Neural cell (in vitro differentiated cells): ENCODE data around the gene C1orf50. TPM values are rescaled to one million over a fixed set of nuclear protein-coding genes. Genes with fewer than 3 reads are reported as not detected.

Experiments used
- H2AFZ ChIP-seq: fragments of 200-600, 300-800 bp; sonication (generic), shearing (Covaris generic); 2 replicates; pipeline ENCODE4 v1.6.0; 2014; ENCODE audit warnings: low read depth, mild to moderate bottlenecking, antibody characterized with exemption, low read length, moderate library complexity
- H3F3A ChIP-seq: fragments of 200-600 bp; shearing (Covaris generic); 2 replicates; pipeline ENCODE4 v1.6.1; 2016; ENCODE audit warnings: mild to moderate bottlenecking, moderate library complexity, mixed read lengths, antibody characterized with exemption, low read length; ENCODE audit not compliant: insufficient read depth, poor library complexity, severe bottlenecking
- H3K27ac ChIP-seq: fragments of 200-600, 300-800 bp; sonication (generic), shearing (Covaris generic); 2 replicates; pipeline ENCODE4 v1.5.1; 2014; ENCODE audit warnings: mild to moderate bottlenecking, low read length, moderate library complexity
- H3K27me3 ChIP-seq: fragments of 300-800, 200-600 bp; sonication (generic), shearing (Covaris generic); 2 replicates; pipeline ENCODE4 v1.6.0; 2014; ENCODE audit warnings: mild to moderate bottlenecking, low read depth, low read length, moderate library complexity; ENCODE audit not compliant: insufficient read depth
- H3K36me3 ChIP-seq: fragments of 300-800, 200-600 bp; sonication (generic), shearing (Covaris generic); 2 replicates; pipeline ENCODE4 v1.5.1; 2014; ENCODE audit warnings: mild to moderate bottlenecking, antibody characterized with exemption, low read length, moderate library complexity; ENCODE audit not compliant: insufficient read depth
- H3K4me2 ChIP-seq: fragments of 300-800, 200-600 bp; sonication (generic), shearing (Covaris generic); 2 replicates; pipeline ENCODE4 v1.6.0; 2014; ENCODE audit warnings: mild to moderate bottlenecking, low read length
- H3K4me3 ChIP-seq: fragments of 300-800, 200-600 bp; sonication (generic), shearing (Covaris generic); 2 replicates; pipeline ENCODE4 v1.5.1; 2014; ENCODE audit warnings: mild to moderate bottlenecking, low read length, moderate library complexity
- H3K79me2 ChIP-seq: fragments of 200-600 bp; shearing (Covaris generic); replicated peaks from 2 replicates; pipeline ENCODE4 v1.6.0; 2014; ENCODE audit warnings: mild to moderate bottlenecking, low read length, moderate library complexity; ENCODE audit not compliant: insufficient read depth
- H3K9ac ChIP-seq: fragments of 300-800, 200-600 bp; sonication (generic), shearing (Covaris generic); 2 replicates; pipeline ENCODE4 v1.6.1; 2016; ENCODE audit warnings: mild to moderate bottlenecking, low read length, mixed read lengths
- H3K9me2 ChIP-seq: fragments of 200-600 bp; shearing (Covaris generic); 2 replicates; pipeline ENCODE4 v1.6.1; 2016; ENCODE audit warnings: mild to moderate bottlenecking, low read length, mixed read lengths; ENCODE audit not compliant: insufficient read depth
- H3K9me3 ChIP-seq: fragments of 200-600, 300-800 bp; sonication (generic), shearing (Covaris generic); 2 replicates; pipeline ENCODE4 v1.6.1; 2016; ENCODE audit warnings: mild to moderate bottlenecking, mixed run types, low read length, moderate library complexity, mixed read lengths
- H4K20me1 ChIP-seq: fragments of 200-600 bp; shearing (Covaris generic); 2 replicates; pipeline ENCODE4 v1.6.1; 2016; ENCODE audit warnings: mild to moderate bottlenecking, mixed run types; ENCODE audit not compliant: insufficient read depth
- EP300 ChIP-seq: fragments of 450-650 bp; conservative IDR thresholded peaks from 2 replicates; pipeline ENCODE4 v1.6.1; 2014; ENCODE audit warnings: antibody characterized with exemption, mild to moderate bottlenecking, moderate library complexity; ENCODE audit not compliant: poor library complexity, severe bottlenecking
- EZH2 ChIP-seq: fragments of 200-600, 300-800 bp; shearing (Covaris generic), sonication (generic); IDR thresholded peaks from 2 replicates; pipeline ENCODE4 v1.6.1; 2014; ENCODE audit warnings: antibody characterized with exemption, low read length, borderline replicate concordance, mild to moderate bottlenecking; ENCODE audit not compliant: insufficient read depth, poor library complexity, severe bottlenecking
- MXI1 ChIP-seq: fragments of 450-650 bp; conservative IDR thresholded peaks from 2 replicates; pipeline ENCODE4 v1.6.1; 2014; ENCODE audit warnings: antibody characterized with exemption, mild to moderate bottlenecking; ENCODE audit not compliant: poor library complexity, severe bottlenecking
- POLR2AphosphoS5 ChIP-seq: IDR thresholded peaks from 2 replicates; pipeline ENCODE4 v1.6.1; 2012
- RAD21 ChIP-seq: fragments of 450-650 bp; conservative IDR thresholded peaks from 2 replicates; pipeline ENCODE4 v1.6.1; 2014; ENCODE audit warnings: antibody characterized with exemption, mild to moderate bottlenecking, moderate library complexity
- SMC3 ChIP-seq: fragments of 450-650 bp; conservative IDR thresholded peaks from 2 replicates; pipeline ENCODE4 v1.6.1; 2014; ENCODE audit warnings: antibody characterized with exemption, mild to moderate bottlenecking, moderate library complexity; ENCODE audit not compliant: poor library complexity
- TAF1 ChIP-seq: IDR thresholded peaks from 2 replicates; pipeline ENCODE4 v1.6.1; 2012; ENCODE audit warnings: low read depth
- polyA plus RNA-seq: library from polyadenylated mRNA; depleted of rRNA; stranded (reverse); fragments of >200 nt; gene quantifications from 2 replicates; pipeline ENCODE4 v1.2.3, GENCODE V29; 2014
- TF ChIP-seq, protein P1 (sequence below): fragments of 450-650 bp; IDR thresholded peaks from 2 replicates; pipeline ENCODE4 v1.5.1; 2014; ENCODE audit warnings: antibody characterized with exemption, mild to moderate bottlenecking, moderate library complexity; ENCODE audit not compliant: poor library complexity, severe bottlenecking
- TF ChIP-seq, protein P2 (sequence below): IDR thresholded peaks from 2 replicates; pipeline ENCODE4 v1.6.1; 2012; ENCODE audit warnings: borderline replicate concordance

Gene C1orf50
- polyA plus RNA-seq, 1 donor from 2014 or later, result 26.7 TPM

DNA sequence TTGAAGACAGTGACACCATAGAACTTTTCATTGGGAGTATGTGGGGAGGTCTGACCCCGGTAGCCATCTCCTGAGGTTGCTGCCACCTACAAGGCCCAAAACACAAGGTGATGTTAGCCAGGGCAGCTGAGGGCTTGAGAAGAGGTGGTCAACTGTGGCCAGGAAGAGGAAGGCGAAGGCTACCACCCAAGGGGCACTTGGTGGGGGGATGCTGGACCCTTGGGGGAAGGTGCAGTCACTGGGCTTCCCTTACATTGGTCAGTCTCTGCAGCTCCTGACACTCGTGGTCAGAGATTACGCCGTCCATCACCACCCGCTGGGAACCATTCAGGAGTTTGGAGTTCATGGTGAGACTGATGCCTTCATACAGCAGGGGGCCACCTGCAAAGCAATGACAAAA, 14.8 kb upstream of the C1orf50 start:
- no peak overlapping the region for H3K9ac ChIP-seq
- H3K36me3 ChIP-seq, result peaks cover 17% of the 10 kb centered on the region
- no peaks in the 10 kb centered on the region for H3K79me2 ChIP-seq
- H3K9me3 ChIP-seq, result peaks cover 5% of the 10 kb centered on the region
- H4K20me1 ChIP-seq, result no peaks in the 10 kb centered on the region
- H3K27me3 ChIP-seq, result no peaks in the 10 kb centered on the region
- H3K27ac ChIP-seq, result no peak overlapping the region
- H2AFZ ChIP-seq, result no peak overlapping the region
- no peak overlapping the region for H3K4me3 ChIP-seq
- no peak overlapping the region for H3K4me2 ChIP-seq
- no peaks in the 10 kb centered on the region for H3K9me2 ChIP-seq
- no peaks in the 10 kb centered on the region for H3F3A ChIP-seq
- TF ChIP-seq RAD21 (no peak), MXI1 (no peak), POLR2AphosphoS5 (no peak), TAF1 (no peak), EZH2 (no peak), EP300 (no peak), SMC3 (no peak)
- TF ChIP-seq, protein P1, sequence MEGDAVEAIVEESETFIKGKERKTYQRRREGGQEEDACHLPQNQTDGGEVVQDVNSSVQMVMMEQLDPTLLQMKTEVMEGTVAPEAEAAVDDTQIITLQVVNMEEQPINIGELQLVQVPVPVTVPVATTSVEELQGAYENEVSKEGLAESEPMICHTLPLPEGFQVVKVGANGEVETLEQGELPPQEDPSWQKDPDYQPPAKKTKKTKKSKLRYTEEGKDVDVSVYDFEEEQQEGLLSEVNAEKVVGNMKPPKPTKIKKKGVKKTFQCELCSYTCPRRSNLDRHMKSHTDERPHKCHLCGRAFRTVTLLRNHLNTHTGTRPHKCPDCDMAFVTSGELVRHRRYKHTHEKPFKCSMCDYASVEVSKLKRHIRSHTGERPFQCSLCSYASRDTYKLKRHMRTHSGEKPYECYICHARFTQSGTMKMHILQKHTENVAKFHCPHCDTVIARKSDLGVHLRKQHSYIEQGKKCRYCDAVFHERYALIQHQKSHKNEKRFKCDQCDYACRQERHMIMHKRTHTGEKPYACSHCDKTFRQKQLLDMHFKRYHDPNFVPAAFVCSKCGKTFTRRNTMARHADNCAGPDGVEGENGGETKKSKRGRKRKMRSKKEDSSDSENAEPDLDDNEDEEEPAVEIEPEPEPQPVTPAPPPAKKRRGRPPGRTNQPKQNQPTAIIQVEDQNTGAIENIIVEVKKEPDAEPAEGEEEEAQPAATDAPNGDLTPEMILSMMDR, result no peak
- TF ChIP-seq, protein P2, sequence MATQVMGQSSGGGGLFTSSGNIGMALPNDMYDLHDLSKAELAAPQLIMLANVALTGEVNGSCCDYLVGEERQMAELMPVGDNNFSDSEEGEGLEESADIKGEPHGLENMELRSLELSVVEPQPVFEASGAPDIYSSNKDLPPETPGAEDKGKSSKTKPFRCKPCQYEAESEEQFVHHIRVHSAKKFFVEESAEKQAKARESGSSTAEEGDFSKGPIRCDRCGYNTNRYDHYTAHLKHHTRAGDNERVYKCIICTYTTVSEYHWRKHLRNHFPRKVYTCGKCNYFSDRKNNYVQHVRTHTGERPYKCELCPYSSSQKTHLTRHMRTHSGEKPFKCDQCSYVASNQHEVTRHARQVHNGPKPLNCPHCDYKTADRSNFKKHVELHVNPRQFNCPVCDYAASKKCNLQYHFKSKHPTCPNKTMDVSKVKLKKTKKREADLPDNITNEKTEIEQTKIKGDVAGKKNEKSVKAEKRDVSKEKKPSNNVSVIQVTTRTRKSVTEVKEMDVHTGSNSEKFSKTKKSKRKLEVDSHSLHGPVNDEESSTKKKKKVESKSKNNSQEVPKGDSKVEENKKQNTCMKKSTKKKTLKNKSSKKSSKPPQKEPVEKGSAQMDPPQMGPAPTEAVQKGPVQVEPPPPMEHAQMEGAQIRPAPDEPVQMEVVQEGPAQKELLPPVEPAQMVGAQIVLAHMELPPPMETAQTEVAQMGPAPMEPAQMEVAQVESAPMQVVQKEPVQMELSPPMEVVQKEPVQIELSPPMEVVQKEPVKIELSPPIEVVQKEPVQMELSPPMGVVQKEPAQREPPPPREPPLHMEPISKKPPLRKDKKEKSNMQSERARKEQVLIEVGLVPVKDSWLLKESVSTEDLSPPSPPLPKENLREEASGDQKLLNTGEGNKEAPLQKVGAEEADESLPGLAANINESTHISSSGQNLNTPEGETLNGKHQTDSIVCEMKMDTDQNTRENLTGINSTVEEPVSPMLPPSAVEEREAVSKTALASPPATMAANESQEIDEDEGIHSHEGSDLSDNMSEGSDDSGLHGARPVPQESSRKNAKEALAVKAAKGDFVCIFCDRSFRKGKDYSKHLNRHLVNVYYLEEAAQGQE, result no peak

DNA sequence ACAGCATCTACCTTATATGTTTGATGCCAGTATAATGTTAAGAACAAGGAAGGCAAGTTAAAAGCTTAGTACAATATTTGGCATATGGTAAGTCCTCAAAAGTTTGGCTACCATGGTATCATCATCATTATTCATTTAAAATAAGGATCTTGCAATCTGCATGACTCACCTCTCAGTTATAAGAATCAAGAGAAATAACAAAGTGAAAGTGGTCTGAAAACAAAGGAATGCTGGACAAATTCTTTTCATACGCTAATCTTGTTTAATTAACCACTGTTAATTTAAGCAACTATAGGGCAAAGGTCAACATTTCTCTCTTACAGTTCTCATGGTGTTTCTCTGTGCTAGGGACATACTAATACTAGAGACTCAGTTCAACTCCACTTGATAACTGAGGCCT, 14.0 kb upstream of the C1orf50 start:
- H4K20me1 ChIP-seq, result no peaks in the 10 kb centered on the region
- H3K4me3 ChIP-seq, result no peak overlapping the region
- no peaks in the 10 kb centered on the region for H3K79me2 ChIP-seq
- peaks cover 5% of the 10 kb centered on the region for H3K9me3 ChIP-seq
- H3K27ac ChIP-seq, result no peak overlapping the region
- H3K27me3 ChIP-seq, result no peaks in the 10 kb centered on the region
- H3K9me2 ChIP-seq, result no peaks in the 10 kb centered on the region
- H3K36me3 ChIP-seq, result peaks cover 17% of the 10 kb centered on the region
- TF ChIP-seq, protein P1, result no peak
- TF ChIP-seq POLR2AphosphoS5, result no peak
- no peak for TF ChIP-seq TAF1
- TF ChIP-seq, protein P2, result no peak
- TF ChIP-seq EP300, result no peak
- no peak for TF ChIP-seq MXI1
- no peak for TF ChIP-seq SMC3
- TF ChIP-seq RAD21, result no peak
- TF ChIP-seq EZH2, result no peak
- no peaks in the 10 kb centered on the region for H3F3A ChIP-seq
- no peak overlapping the region for H3K4me2 ChIP-seq
- no peak overlapping the region for H3K9ac ChIP-seq
- H2AFZ ChIP-seq, result no peak overlapping the region
